ENCODE measurements around the gene VRK2. TPM values are rescaled to one million over a fixed set of nuclear protein-coding genes. Genes with fewer than 3 reads are reported as not detected.

The VRK2 gene
- total and polyA plus RNA-seq, 10 of the 15 experiments (the other 5 are each of a cell fraction or from before 2014, with no cell fraction given), result 26.5 to 78.0 (median 57.3) TPM

GRCh38 chr2:58072102-58072501 lies 25.5 kb downstream of the VRK2 start:
- peaks cover 5% of the 10 kb centered on the region; the same call in 1 of the 2 replicates for H3K4me1 ChIP-seq (ENCODE audit: control insufficient read depth, insufficient read depth, low read length)
- H2AFZ ChIP-seq (ENCODE audit: control insufficient read depth, low read depth, low read length), result no peak overlapping the region
- POLR2A ChIA-PET, result interaction anchor here (0.8 kb wide), 1 partner anchor 41 kb away, joined by 4 read pairs; no protein-coding TSS in a partner anchor
- peaks cover 18% of the 10 kb centered on the region for H3K9me3 ChIP-seq (replicated peaks; ENCODE audit: control insufficient read depth, insufficient read depth, low read length)
- in situ Hi-C loops (cut with MboI), result no loop called here
- WGBS (ENCODE audit: insufficient coverage, insufficient replicate concordance, low lambda C conversion rate, missing lambda C conversion rate), result 0% methylated on average over 1 of the region's 1 CpG
- no peak overlapping the region; the same call in 1 of the 2 replicates for H3K27ac ChIP-seq (ENCODE audit: control insufficient read depth, insufficient read depth)
- H3K4me3 ChIP-seq, result no peak overlapping the region; the same call in 1 of the 2 replicates
- FAIRE-seq (peak; percentile 77), ATAC-seq (peak; percentile 72), DNase-seq (ENCODE audit: low read depth, low spot score) (no peak)
- intact Hi-C loops (cut with micrococcal nuclease; ENCODE audit: unreplicated experiment), result no loop called here
- H3K9ac ChIP-seq (ENCODE audit: control insufficient read depth, insufficient read depth, low read length), result no peak overlapping the region
- no TSS peak for BruUV-seq (replicated peaks)
- H3K27me3 ChIP-seq (replicated peaks in 1 of 2; ENCODE audit: control insufficient read depth in 2 of 2, insufficient read depth in 2 of 2, low read length in 1 of 2), result no peaks in the 10 kb centered on the region
- peaks cover 16% of the 10 kb centered on the region for H3K79me2 ChIP-seq (ENCODE audit: control insufficient read depth, insufficient read depth, low read length)
- no peak for TF ChIP-seq MYC (IDR thresholded peaks at IDR 0.05; ENCODE audit: insufficient read depth, insufficient read length, insufficient replicate concordance, low read length, severe bottlenecking)
- TF ChIP-seq TCF7 (IDR thresholded peaks at IDR 0.05; ENCODE audit: borderline replicate concordance), result 0 out of 2 replicates have a peak, but pooled peaks have one; percentile 35
- RAD21 ChIA-PET (ENCODE audit: unreplicated experiment), result interaction anchor here (1.1 kb wide), 1 partner anchor 36 kb away, joined by 3 read pairs; no protein-coding TSS in a partner anchor
- SMC1A ChIA-PET (ENCODE audit: uncharacterized antibody, unreplicated experiment), result no interaction called here
- no peak overlapping the region for H3K4me2 ChIP-seq (ENCODE audit: control insufficient read depth, insufficient read depth)
- no peaks in the 10 kb centered on the region for H4K20me1 ChIP-seq (ENCODE audit: control insufficient read depth, insufficient read depth)
- peaks cover 0 to 3% of the 10 kb centered on the region in 2 experiments; a peak in 2 of 4 replicates for H3K36me3 ChIP-seq (ENCODE audit: control insufficient read depth in 2 of 2, insufficient read depth in 2 of 2, low read length in 1 of 2)
- CTCF ChIA-PET, result no interaction called here

DNA sequence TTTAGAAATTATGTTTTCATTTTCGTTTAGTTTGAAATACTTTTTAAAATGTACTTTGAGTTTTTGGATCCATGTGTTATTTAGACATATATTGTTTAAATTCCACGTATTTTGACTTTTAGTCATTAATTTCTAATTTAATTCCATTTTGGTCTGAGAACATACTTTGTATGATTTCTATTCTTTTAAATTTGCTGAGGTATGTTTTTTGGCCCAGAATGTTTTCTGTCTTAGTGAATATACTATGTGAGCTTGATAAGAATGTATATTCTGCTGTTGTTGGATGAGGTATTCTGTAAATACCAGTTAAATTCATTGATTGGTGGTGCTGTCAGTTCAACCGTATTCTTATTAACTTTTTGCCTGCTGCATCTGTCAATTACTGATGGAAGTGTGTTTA lies 26.4 kb downstream of the VRK2 start:
- SMC1A ChIA-PET (ENCODE audit: uncharacterized antibody, unreplicated experiment), result no interaction called here
- H2AFZ ChIP-seq (ENCODE audit: control insufficient read depth, low read depth, low read length), result no peak overlapping the region
- H3K27ac ChIP-seq (ENCODE audit: control insufficient read depth, insufficient read depth), result no peak overlapping the region
- BruUV-seq (replicated peaks), result no TSS peak
- DNase-seq (ENCODE audit: low read depth, low spot score) (no peak), ATAC-seq (no peak), FAIRE-seq (no peak)
- in situ Hi-C loops (cut with MboI) (no loop called here), intact Hi-C loops (cut with micrococcal nuclease; ENCODE audit: unreplicated experiment) (no loop called here)
- WGBS (ENCODE audit: insufficient coverage, insufficient replicate concordance, low lambda C conversion rate, missing lambda C conversion rate), result 97% methylated on average over 3 of the region's 3 CpGs
- H3K9me3 ChIP-seq (replicated peaks; ENCODE audit: control insufficient read depth, insufficient read depth, low read length), result peaks cover 18% of the 10 kb centered on the region
- RAD21 ChIA-PET (ENCODE audit: unreplicated experiment), result no interaction called here
- no peak overlapping the region for H3K9ac ChIP-seq (ENCODE audit: control insufficient read depth, insufficient read depth, low read length)
- peaks cover 0 to 3% of the 10 kb centered on the region in 2 experiments; a peak in 2 of 4 replicates for H3K36me3 ChIP-seq (ENCODE audit: control insufficient read depth in 2 of 2, insufficient read depth in 2 of 2, low read length in 1 of 2)
- TF ChIP-seq, protein P1, sequence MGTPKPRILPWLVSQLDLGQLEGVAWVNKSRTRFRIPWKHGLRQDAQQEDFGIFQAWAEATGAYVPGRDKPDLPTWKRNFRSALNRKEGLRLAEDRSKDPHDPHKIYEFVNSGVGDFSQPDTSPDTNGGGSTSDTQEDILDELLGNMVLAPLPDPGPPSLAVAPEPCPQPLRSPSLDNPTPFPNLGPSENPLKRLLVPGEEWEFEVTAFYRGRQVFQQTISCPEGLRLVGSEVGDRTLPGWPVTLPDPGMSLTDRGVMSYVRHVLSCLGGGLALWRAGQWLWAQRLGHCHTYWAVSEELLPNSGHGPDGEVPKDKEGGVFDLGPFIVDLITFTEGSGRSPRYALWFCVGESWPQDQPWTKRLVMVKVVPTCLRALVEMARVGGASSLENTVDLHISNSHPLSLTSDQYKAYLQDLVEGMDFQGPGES (IDR thresholded peaks at IDR 0.05), result no peak
- TF ChIP-seq GATAD2B (conservative IDR thresholded peaks at IDR 0.05; ENCODE audit: low read depth), result no peak
- TF ChIP-seq EZH2 (IDR thresholded peaks at IDR 0.05; ENCODE audit: borderline replicate concordance, control insufficient read depth, low read depth, low read length), result no peak
- peaks cover 20% of the 10 kb centered on the region for H3K79me2 ChIP-seq (ENCODE audit: control insufficient read depth, insufficient read depth, low read length)
- CTCF ChIA-PET, result no interaction called here
- H4K20me1 ChIP-seq (ENCODE audit: control insufficient read depth, insufficient read depth), result no peaks in the 10 kb centered on the region
- H3K27me3 ChIP-seq (replicated peaks in 1 of 2; ENCODE audit: control insufficient read depth in 2 of 2, insufficient read depth in 2 of 2, low read length in 1 of 2), result no peaks in the 10 kb centered on the region
- peaks cover 5% of the 10 kb centered on the region; the same call in 1 of the 2 replicates for H3K4me1 ChIP-seq (ENCODE audit: control insufficient read depth, insufficient read depth, low read length)
- H3K4me3 ChIP-seq, result no peak overlapping the region
- H3K4me2 ChIP-seq (ENCODE audit: control insufficient read depth, insufficient read depth), result no peak overlapping the region
- POLR2A ChIA-PET, result no interaction called here
